Keratinocyte (primary cell): ENCODE data around the gene SOAT1.

ENCODE experiments used
- CTCF ChIP-seq, 3 experiments: IDR thresholded peaks in 1 of 3; conservative IDR thresholded peaks in 1 of 3; optimal IDR thresholded peaks in 1 of 3; 2 replicates in 2 of 3; 3 replicates in 1 of 3; pipeline versions ENCODE3 to v1.5.1; 2011; ENCODE audit warnings: low read length in 3 of 3, mild to moderate bottlenecking in 3 of 3, moderate library complexity in 2 of 3, control low read depth in 1 of 3, inconsistent platforms in 1 of 3; ENCODE audit not compliant: insufficient read depth in 2 of 3; ENCODE audit errors: extremely low read depth in 1 of 3
- EZH2 ChIP-seq: IDR thresholded peaks from one replicate; pipeline ENCODE4 v1.6.1; 2012; ENCODE audit warnings: inconsistent platforms, mild to moderate bottlenecking, low read length, moderate library complexity

DNA sequence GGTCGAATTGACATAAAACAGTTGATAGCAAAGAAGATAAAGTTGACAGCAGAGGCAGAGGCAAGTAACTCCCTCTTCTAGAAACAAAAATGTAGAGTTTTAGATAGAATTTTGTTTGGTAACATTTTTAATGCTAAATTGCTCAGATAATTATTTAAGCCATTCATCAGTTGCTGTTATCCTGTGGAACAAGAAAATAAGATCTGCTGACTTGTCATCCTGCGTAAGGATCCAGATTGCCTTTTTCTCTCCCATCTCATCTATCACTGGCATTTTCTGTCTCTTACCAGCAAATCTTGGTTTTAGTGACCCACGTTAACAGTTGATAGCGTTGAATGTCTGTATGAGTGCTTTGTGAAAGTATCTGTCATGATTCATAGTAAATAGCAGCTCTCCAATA, 29.8 kb downstream of the SOAT1 start:
- TF ChIP-seq EZH2 (no peak), CTCF (optimal IDR thresholded peaks at IDR 0.05 in 1 of 3, IDR thresholded peaks at IDR 0.05 in 1 of 3, conservative IDR thresholded peaks at IDR 0.05 in 1 of 3; ENCODE audit: extremely low read depth in 1 of 3, insufficient read depth in 2 of 3, low read length in 3 of 3) (no peak)
